SK-N-SH (cell line): ENCODE results near the gene HOTAIR. TPM values are rescaled to one million over a fixed set of nuclear protein-coding genes. Genes with fewer than 3 reads are reported as not detected.

ENCODE experiments used
- CTCF ChIA-PET: fragments of 300-600, 350-600 bp; formaldehyde crosslinking; extraction: SDS; loops from one replicate; lab custom pipeline; 2021; lab: Yijun Ruan, JAX
- POLR2A ChIA-PET: fragments of 350-600 bp; sonication (Branson Sonifier 250); formaldehyde crosslinking; extraction: SDS; loops from one replicate; lab custom pipeline; 2020; ENCODE audit warnings: antibody characterized with exemption, inconsistent platforms; lab: Yijun Ruan, JAX
- DNase-seq: peaks from one replicate; pipeline ENCODE4 v3.0.0; 2012
- H2AFZ ChIP-seq: fragments of 200-600 bp; sonication (generic); 2 replicates; pipeline ENCODE4 v1.8.1; 2016; ENCODE audit warnings: antibody characterized with exemption, mild to moderate bottlenecking, low read depth
- H3F3A ChIP-seq: fragments of 200-600 bp; sonication (generic); replicated peaks from 2 replicates; pipeline ENCODE3; 2016; ENCODE audit warnings: antibody characterized with exemption, mild to moderate bottlenecking; ENCODE audit not compliant: insufficient read depth
- H3K27ac ChIP-seq, 2 experiments: fragments of 200-500 bp in 1 of 2; fragments of 200-600 bp in 1 of 2; sonication (Bioruptor generic) in 1 of 2; sonication (generic), shearing (Covaris generic) in 1 of 2; 2 replicates each; pipeline versions ENCODE4 v1.5.1 to v1.6.1; 2014 to 2016; ENCODE audit warnings: low read depth in 2 of 2, inconsistent platforms in 1 of 2, low read length in 1 of 2, mild to moderate bottlenecking in 1 of 2, mixed read lengths in 1 of 2
- H3K27me3 ChIP-seq: fragments of 200-600 bp; sonication (generic), shearing (Covaris generic); 2 replicates; pipeline ENCODE4 v1.6.1; 2016; ENCODE audit warnings: mixed run types; ENCODE audit not compliant: insufficient read depth
- H3K36me3 ChIP-seq, 2 experiments: fragments of 200-500 bp in 1 of 2; fragments of 200-600 bp in 1 of 2; sonication (Bioruptor generic) in 1 of 2; sonication (generic) in 1 of 2; replicated peaks in 1 of 2; 2 replicates each; pipeline versions ENCODE3 to v1.5.1; 2014 to 2016; ENCODE audit warnings: low read length in 1 of 2, mild to moderate bottlenecking in 1 of 2; ENCODE audit not compliant: insufficient read depth in 2 of 2, control insufficient read depth in 1 of 2
- H3K4me1 ChIP-seq, 2 experiments: fragments of 200-500 bp in 1 of 2; fragments of 200-600 bp in 1 of 2; sonication (Bioruptor generic) in 1 of 2; sonication (generic), shearing (Covaris generic) in 1 of 2; 2 replicates each; pipeline versions ENCODE4 v1.5.1 to v1.6.1; 2014 to 2016; ENCODE audit warnings: low read depth in 1 of 2, low read length in 1 of 2, mixed run types in 1 of 2; ENCODE audit not compliant: insufficient read depth in 2 of 2, control insufficient read depth in 1 of 2
- H3K4me2 ChIP-seq: fragments of 200-600 bp; sonication (generic), shearing (Covaris generic); 2 replicates; pipeline ENCODE4 v1.6.1; 2017; ENCODE audit warnings: mixed run types
- H3K4me3 ChIP-seq, 2 experiments: fragments of 200-500 bp in 1 of 2; fragments of 200-600 bp in 1 of 2; sonication (Bioruptor generic) in 1 of 2; sonication (generic), shearing (Covaris generic) in 1 of 2; 2 replicates each; pipeline versions ENCODE4 v1.5.1 to v1.8.1; 2014 to 2016; ENCODE audit warnings: low read depth in 2 of 2, inconsistent platforms in 1 of 2, low read length in 1 of 2, mild to moderate bottlenecking in 1 of 2, mixed read lengths in 1 of 2, moderate library complexity in 1 of 2
- H3K79me2 ChIP-seq: fragments of 200-600 bp; sonication (generic); 2 replicates; pipeline ENCODE4 v1.8.1; 2017; ENCODE audit warnings: mild to moderate bottlenecking; ENCODE audit not compliant: insufficient read depth
- H3K9ac ChIP-seq: fragments of 200-600 bp; sonication (generic); 2 replicates; pipeline ENCODE4 v1.6.1; 2017; ENCODE audit warnings: mixed run types
- H3K9me2 ChIP-seq: fragments of 200-600 bp; sonication (generic); 2 replicates; pipeline ENCODE4 v1.6.1; 2017; ENCODE audit warnings: mixed run types
- H3K9me3 ChIP-seq: fragments of 200-600 bp; sonication (generic); 2 replicates; pipeline ENCODE4 v1.6.1; 2017; ENCODE audit warnings: mixed run types, mild to moderate bottlenecking, moderate library complexity
- H4K20me1 ChIP-seq: fragments of 200-600 bp; sonication (generic); 2 replicates; pipeline ENCODE4 v1.6.1; 2017; ENCODE audit warnings: mild to moderate bottlenecking, mixed run types; ENCODE audit not compliant: insufficient read depth
- CHD2 ChIP-seq: fragments of 150-350 bp; IDR thresholded peaks from 2 replicates; pipeline ENCODE4 v1.6.1; 2018; ENCODE audit warnings: low read length; ENCODE audit not compliant: partially characterized antibody
- FOSL2 ChIP-seq: IDR thresholded peaks from 2 replicates; pipeline ENCODE4 v1.4.0; 2012; ENCODE audit warnings: low read depth, mild to moderate bottlenecking, moderate library complexity, borderline replicate concordance
- FOXJ3 ChIP-seq: sonication (generic); formaldehyde crosslinking; IDR thresholded peaks from 2 replicates; pipeline ENCODE4 v1.5.1; 2020; ENCODE audit warnings: mild to moderate bottlenecking, missing genetic modification reagents
- FOXM1 ChIP-seq: IDR thresholded peaks from 2 replicates; pipeline ENCODE4 v1.4.0; 2012; ENCODE audit warnings: low read depth, mild to moderate bottlenecking
- JUND ChIP-seq: IDR thresholded peaks from 2 replicates; pipeline ENCODE4 v1.4.0; 2012
- NRF1 ChIP-seq: IDR thresholded peaks from 2 replicates; pipeline ENCODE4 v1.6.1; 2012; ENCODE audit warnings: low read depth, mild to moderate bottlenecking, low read length
- RCOR1 ChIP-seq: fragments of 150-350 bp; IDR thresholded peaks from 2 replicates; pipeline ENCODE4 v1.6.1; 2017; ENCODE audit warnings: antibody characterized with exemption, low read length
- RXRA ChIP-seq: IDR thresholded peaks from 2 replicates; pipeline ENCODE4 v1.4.0; 2012; ENCODE audit warnings: low read depth, mild to moderate bottlenecking, borderline replicate concordance
- SIN3A ChIP-seq: IDR thresholded peaks from 2 replicates; pipeline ENCODE4 v1.6.1; 2012; ENCODE audit warnings: low read depth, mild to moderate bottlenecking, low read length, moderate library complexity, borderline replicate concordance
- TAF1 ChIP-seq: IDR thresholded peaks from 2 replicates; pipeline ENCODE4 v1.6.1; 2012; ENCODE audit warnings: low read depth, mild to moderate bottlenecking, low read length, moderate library complexity, borderline replicate concordance
- YY1 ChIP-seq: IDR thresholded peaks from 2 replicates; pipeline ENCODE4 v1.4.0; 2012; ENCODE audit warnings: low read depth, mild to moderate bottlenecking
- WGBS: methylation state at CpG from one replicate; pipeline ENCODE4 v1.1.6; 2017; ENCODE audit warnings: low lambda C conversion rate; 5-methylcytosine and 5-hydroxymethylcytosine counted together
- polyA plus RNA-seq, 3 experiments: library from polyadenylated mRNA; depleted of rRNA; stranded (reverse); fragments of >200 nt; gene quantifications; 2 replicates each; pipeline ENCODE4 v1.2.3, GENCODE V29; 2012
- TF ChIP-seq, protein P1 (sequence below): fragments of 150-350 bp; IDR thresholded peaks from 2 replicates; pipeline ENCODE4 v1.6.1; 2016; ENCODE audit warnings: mild to moderate bottlenecking, low read depth, low read length
- TF ChIP-seq, protein P2 (sequence below): fragments of 150-350 bp; IDR thresholded peaks from 2 replicates; pipeline ENCODE4 v1.6.1; 2017; ENCODE audit warnings: antibody characterized with exemption, low read length, low read depth, borderline replicate concordance
- TF ChIP-seq, protein P3 (sequence below): IDR thresholded peaks from 2 replicates; pipeline ENCODE4; 2012

HOTAIR gene
- polyA plus RNA-seq, 1 of the 3 experiments (the other 2 are of a cell fraction): not detected

DNA sequence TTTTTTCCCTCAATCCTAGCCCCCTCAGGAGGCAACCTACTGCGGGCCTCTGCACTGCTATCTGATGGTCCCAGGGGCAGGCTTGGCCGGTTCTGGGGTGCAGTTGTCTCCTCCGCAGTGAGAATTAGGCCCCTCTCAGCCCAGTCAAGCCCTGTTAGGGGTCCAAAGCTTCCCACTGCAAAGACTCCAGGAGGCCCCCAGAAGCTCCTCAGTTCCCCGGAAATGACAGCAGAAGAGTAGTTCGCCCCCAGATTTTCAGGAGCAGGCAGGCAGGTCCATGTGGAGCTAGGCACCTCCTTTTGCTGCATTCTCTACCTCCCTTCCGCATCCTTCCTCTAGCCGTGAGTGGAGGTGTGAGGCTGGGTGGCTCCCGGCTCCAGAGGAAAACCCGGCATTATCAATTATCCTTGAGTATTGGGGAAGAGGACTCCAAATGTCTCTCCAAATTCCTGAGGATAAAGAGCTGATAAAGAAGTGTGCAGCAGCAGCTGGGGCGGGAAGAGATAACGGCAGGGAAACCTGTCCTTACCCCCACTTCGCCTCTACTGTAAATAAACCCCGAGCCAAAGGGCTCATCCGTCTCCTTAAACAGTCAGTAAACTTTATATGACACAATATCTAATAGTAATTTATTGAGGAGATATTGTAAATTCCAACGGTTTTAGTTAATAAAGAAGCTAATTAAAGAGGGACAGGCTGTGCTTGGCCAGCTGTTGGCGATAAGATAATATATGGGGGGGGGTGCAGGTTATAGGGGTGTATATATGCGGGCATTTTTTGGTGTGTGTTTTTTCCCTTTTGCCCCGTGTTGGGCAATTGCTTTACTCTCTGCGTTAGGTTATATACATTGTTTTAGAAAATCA lies 20.7 kb downstream of the HOTAIR start:
- H4K20me1 ChIP-seq: peaks cover 13% of the 10 kb centered on the region; the same call in 1 of the 2 replicates

More for the DNA sequence above, 20.7 kb downstream of the HOTAIR start:
- Histone ChIP-seq H3K9me3 (no peaks in the 10 kb centered on the region), H3K27me3 (peaks cover 98% of the 10 kb centered on the region), H3K79me2 (no peaks in the 10 kb centered on the region)
- DNase-seq: no peak
- WGBS: 22% methylated on average over 19 of the region's 19 CpGs
- no peak for TF ChIP-seq CHD2
- no peak for TF ChIP-seq RXRA
- TF ChIP-seq YY1: no peak
- TF ChIP-seq, protein P1, sequence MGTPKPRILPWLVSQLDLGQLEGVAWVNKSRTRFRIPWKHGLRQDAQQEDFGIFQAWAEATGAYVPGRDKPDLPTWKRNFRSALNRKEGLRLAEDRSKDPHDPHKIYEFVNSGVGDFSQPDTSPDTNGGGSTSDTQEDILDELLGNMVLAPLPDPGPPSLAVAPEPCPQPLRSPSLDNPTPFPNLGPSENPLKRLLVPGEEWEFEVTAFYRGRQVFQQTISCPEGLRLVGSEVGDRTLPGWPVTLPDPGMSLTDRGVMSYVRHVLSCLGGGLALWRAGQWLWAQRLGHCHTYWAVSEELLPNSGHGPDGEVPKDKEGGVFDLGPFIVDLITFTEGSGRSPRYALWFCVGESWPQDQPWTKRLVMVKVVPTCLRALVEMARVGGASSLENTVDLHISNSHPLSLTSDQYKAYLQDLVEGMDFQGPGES: no peak
- no peak for TF ChIP-seq JUND
- TF ChIP-seq RCOR1: no peak
- TF ChIP-seq FOXJ3: no peak
- no peak for TF ChIP-seq NRF1
- TF ChIP-seq, protein P2, sequence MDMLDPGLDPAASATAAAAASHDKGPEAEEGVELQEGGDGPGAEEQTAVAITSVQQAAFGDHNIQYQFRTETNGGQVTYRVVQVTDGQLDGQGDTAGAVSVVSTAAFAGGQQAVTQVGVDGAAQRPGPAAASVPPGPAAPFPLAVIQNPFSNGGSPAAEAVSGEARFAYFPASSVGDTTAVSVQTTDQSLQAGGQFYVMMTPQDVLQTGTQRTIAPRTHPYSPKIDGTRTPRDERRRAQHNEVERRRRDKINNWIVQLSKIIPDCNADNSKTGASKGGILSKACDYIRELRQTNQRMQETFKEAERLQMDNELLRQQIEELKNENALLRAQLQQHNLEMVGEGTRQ: no peak
- TF ChIP-seq, protein P3, sequence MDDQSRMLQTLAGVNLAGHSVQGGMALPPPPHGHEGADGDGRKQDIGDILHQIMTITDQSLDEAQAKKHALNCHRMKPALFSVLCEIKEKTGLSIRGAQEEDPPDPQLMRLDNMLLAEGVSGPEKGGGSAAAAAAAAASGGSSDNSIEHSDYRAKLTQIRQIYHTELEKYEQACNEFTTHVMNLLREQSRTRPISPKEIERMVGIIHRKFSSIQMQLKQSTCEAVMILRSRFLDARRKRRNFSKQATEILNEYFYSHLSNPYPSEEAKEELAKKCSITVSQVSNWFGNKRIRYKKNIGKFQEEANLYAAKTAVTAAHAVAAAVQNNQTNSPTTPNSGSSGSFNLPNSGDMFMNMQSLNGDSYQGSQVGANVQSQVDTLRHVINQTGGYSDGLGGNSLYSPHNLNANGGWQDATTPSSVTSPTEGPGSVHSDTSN: no peak
- no peak for TF ChIP-seq FOSL2
- TF ChIP-seq TAF1: no peak
- no peak for TF ChIP-seq SIN3A
- TF ChIP-seq FOXM1: no peak
- TF ChIP-seq, all 33 proteins: peak for 0
- Histone ChIP-seq H3K27ac (no peak overlapping the region), H3F3A (no peaks in the 10 kb centered on the region), H3K4me3 (no peak overlapping the region), H3K36me3 (no peaks in the 10 kb centered on the region), H3K4me1 (no peaks in the 10 kb centered on the region; a peak in 1 of 4 replicates), H3K9me2 (no peaks in the 10 kb centered on the region), H3K4me2 (no peak overlapping the region), H2AFZ (no peak overlapping the region), H3K9ac (no peak overlapping the region)
- ChIA-PET POLR2A (no interaction called here), CTCF (interaction anchor here (1.0 to 2.9 kb wide), 18 partner anchors 8 to 425 kb away, joined by 3 to 9 read pairs (median 4); partner anchors contain the start of genes HOXC10, HOXC13 and HOXC9)
